Activated CD8-positive, alpha-beta memory T cell treated with anti-CD3 and anti-CD28 coated beads, Interleukin-2, amount 50 U/mL, for 4 hours (primary cell): Measurements from ENCODE around the gene PGM1.

Experiments used
- DNase-seq: peaks from one replicate; pipeline ENCODE4 v3.0.0-alpha.2; 2020

PGM1 gene

DNA sequence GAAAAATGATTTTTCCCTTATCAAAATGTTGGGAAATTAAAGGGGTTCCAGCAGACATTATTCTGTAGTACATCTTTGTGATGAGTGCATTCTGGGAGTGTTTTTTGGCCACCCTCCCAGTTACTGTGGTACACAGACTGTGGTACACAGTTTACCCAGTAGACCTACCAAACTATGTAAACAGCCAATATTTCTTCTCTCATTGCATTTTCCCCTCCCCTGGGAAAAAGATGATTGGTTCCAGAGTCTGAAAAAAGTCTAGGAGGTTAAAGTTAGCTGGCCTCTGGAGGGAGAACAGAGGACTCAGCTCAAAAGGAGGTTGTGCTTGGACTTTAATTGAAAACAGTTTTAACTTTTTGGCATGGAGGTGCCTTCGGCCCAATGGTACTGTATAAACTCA lies 42.5 kb downstream of the PGM1 start:
- DNase-seq, result no peak

DNA sequence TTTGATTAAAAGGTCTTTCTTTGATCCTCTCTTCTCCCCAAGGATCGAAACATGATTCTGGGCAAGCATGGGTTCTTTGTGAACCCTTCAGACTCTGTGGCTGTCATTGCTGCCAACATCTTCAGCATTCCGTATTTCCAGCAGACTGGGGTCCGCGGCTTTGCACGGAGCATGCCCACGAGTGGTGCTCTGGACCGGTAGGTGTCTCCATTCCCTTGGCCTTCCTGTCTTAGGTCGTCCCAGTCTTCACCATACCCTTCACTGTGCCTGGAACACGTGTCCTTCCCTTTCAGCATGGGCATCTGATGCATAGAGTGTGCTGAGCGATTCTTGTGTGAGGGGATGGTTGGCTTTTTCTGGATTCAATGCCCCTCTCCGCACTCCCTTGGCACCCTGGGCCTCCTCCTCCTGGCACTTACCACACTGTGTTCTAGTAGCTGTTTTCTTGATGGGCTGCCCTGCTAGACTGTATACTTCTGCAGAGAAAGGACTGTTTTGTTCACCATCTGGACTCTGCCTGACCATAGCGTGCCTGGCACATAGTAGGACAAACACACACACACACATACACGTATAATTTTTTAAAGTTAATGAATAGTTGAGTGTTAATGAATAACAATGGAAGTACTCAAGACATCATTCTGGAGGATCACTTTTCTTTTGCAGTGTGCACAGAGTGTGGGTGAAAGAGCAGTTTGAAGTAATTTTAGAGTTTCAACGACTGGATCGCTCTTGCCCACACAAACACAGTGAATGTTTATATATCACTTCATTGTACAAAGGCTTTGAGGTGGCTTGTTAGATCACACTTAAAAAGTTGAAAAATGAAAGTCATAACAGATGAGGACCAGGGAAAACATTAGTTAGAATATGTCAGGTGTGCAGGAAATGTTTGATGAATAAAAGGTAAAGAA lies 43.2 kb downstream of the PGM1 start:
- DNase-seq, result no peak

DNA sequence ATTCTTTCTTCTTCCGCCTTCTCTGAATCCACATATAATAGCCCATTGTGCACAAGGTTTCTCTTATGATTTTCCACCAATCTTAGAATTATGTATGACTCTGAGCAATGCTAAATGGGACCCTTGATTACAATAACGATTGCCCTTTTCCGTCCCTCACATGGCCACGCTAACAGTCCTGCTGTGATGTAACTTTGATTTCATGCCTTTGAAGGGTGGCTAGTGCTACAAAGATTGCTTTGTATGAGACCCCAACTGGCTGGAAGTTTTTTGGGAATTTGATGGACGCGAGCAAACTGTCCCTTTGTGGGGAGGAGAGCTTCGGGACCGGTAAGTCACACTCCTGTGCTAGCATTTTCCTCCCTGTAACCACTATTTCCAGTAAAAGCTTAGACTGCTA lies 45.3 kb downstream of the PGM1 start:
- no peak for DNase-seq

DNA sequence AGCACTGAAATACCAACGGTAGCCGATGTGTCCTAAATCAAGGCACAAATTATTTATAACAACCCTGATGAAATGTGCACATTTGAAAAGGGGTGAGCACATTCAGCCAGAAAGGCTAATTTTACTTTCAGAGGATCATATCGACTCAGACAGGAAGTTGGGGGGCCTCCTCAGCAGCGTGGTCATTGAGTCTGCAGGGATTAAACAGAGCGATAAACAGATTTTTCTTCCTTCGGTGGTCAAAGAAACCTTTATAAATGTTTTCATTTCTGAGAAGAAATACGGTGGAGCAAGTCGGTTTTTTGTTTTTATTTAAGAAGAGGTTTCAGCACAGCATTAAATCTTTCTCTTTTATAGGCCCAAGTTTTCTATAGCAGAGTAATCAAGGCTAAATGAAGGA lies 45.7 kb downstream of the PGM1 start:
- DNase-seq, result no peak

DNA sequence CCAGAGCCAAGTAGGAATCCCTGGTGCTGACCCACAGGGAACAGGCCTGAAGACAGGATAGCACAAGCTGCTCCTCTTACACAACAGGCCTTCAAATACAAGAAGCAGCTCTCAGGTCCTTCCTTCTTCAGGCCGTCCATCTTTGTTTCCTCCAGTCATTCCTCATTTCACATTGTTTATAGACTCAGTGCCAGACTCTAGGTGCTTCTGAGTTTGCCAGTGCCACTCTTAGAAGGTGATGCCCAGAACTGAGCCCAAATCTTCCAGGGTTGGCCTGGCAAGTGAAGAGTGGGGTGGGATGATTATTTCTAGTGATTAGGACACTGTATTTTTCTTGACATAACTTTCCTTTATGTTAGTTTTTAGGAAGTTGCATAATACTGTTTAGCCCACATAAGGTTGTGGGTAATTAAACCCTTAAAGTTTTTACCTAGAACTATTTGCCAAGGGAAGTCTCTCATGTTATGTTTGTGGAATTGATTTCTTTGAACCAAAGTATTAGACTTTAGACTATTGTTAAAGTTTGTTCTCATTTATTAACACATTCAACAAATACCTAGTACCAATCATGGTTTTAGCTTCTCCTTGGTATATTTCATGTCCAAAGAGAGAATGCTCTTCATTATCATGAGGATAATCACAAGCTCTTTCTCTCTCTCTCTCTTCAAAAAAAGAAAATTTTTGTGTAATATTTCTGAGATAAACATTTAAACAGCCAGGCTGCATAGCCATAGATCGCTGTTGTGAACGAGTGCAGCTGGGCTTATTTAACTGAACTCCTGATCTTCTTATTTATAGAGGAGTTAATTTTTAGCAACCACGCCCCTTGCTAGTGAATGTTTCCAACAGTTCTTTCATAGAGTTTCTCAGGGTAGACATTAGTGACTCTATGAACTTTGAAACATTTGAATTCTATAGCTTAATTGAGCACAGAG lies 47.7 kb downstream of the PGM1 start:
- DNase-seq, result no peak

DNA sequence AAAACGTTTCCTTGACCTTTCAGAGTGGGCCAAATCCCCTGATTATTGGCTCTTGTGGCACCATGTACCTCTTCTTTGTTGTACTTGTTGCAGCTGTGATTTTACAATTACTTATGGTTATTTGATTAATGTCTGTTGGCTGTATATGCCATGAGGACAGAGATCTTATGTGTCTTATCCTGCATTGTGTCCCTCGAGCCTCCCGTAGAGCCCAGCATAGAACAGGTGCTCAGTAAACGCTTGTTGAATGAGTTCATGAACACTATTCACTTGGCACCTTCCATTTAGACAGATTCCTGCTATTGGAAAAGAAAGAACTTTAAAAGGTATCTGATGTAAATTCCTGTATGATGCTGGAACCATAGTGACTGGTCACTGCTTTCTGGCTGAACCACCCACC lies 48.4 kb downstream of the PGM1 start:
- no peak for DNase-seq

DNA sequence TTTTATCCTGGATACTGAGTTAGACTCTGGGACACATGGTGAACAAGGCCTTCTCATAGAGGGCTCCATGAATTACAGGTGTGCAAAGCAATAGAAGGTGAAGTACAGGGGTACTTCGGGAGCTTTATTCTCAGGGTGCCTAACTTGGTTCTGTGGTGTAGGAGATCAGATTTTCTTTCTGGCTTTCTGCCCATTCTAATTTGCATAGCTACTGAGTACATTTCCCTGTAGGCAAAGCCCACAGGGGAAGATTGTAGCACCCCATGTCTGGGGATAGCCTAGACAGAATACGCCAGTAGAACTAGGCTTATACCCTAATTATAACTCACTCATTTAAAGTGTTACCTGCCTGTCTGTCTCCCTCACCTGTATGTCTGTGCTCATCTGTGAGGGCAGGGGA lies 49.7 kb downstream of the PGM1 start:
- no peak for DNase-seq

DNA sequence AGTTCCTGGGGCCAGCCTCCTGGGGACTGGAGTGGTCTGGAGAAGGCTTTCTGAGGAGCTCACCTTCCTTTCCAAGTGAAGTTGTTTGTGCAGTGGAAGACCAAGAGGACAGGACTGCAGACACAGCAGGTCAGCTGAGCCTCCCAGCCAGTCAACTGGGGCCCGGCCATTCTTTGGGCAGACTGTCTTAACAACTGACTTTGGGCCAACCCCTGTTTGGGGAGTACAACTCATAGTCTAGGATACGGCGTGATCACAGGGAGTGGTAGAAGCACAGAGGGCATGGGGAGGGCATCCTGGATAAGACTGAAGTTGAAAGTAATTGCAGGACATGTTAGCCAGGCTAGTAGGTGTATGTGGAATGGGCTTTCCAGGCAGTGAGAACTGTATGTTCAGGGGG lies 50.3 kb downstream of the PGM1 start:
- no peak for DNase-seq

DNA sequence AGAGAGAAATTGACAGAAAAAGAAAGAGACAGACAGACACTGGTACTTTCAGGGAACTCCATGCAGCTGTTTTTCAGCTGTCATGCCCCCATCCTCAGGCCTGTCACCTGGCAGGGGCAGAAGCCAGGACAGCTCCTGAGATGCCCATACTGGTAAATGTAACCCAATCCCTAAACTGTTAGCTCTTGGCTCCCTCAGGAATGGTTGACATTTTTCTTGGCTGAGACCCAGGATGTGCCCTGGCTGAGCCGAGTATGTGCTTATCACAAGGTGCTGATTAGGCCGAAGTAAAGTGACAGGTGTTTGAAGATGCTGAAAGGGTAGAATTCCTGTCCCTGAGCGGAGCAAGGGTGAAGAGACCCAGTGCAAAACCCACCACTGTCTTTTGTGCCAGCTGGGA lies 50.7 kb downstream of the PGM1 start:
- DNase-seq, result no peak

DNA sequence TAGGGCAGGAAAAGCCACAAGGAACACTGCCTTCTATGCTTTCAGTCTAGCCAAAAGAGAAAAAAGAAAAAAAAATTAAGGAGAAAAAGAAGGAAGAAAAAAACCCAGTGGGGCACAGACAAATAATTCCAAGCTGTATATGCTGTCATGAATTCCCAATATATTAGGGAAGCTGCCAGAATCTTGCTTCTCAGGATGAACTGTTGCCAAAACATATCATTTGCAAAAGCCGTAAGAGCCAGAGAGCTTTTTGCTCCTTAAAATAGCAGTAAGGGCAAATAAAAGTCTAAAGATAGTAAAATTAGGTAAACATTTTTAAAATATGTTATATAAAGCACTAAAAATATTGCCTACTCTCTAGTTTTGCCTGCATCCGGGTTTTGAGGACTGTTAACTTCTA lies 52.1 kb downstream of the PGM1 start:
- no peak for DNase-seq

DNA sequence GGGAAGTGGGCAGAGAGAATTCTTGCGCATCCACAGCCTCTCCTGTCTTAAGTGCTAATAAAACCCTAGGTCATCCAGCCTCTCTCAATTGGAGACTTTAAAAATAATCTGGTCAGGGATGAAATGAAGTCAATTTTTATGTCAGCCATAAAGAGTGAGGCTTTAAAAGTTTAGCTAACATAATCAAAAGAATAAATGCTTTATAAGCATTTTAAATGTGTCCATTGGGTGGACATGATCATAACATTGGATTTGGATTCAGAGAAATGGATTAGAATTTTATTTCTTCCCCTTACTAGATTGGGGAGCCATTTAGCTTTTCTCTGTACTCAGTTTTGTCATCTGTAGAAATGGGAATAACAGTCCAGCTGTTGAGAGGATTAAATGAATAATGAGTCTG lies 55.5 kb downstream of the PGM1 start:
- no peak for DNase-seq

DNA sequence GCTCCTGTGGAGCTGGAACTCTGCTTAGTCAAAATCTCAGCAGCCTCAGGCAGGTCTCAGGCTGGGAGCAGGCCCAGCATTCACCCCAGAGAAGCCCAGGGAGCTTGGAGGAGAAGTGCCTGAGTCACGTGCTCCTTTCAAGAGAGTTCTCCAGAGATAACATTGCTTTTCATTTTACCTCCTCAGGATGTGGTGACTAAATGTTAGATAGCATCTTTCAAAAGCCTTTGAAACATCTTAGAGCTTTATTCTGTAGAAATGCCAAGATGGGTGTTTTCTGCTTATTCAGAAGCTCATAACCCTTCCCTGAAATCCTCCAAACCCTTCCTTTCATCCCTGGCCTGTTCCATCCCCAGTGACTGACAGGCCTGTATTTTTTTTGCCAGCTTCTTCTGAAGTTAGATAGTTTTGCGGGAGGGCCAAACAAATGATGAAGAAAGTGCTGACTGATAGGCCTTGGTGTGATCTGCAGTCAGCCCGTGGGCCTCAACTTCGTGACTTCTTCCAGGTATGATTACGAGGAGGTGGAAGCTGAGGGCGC lies 58.0 kb downstream of the PGM1 start:
- no peak for DNase-seq

DNA sequence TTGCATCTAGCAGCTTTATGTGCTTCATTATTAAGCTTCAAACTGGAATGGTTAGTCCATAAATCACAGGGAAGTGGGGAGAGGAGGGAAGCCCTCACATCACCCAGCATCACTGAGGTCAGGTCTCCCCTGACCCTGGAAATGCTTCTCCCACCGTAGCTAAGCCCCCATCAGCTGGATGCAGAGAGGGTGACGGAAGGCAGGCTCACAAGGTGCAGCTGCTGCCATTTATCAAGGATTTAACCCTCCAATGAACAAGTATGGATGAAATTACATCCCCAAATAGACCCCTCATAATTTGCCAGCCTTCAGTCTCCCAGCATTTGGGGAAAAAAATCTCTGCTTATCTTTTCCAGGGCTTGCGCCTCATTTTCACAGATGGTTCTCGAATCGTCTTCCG lies 60.8 kb downstream of the PGM1 start:
- no peak for DNase-seq

DNA sequence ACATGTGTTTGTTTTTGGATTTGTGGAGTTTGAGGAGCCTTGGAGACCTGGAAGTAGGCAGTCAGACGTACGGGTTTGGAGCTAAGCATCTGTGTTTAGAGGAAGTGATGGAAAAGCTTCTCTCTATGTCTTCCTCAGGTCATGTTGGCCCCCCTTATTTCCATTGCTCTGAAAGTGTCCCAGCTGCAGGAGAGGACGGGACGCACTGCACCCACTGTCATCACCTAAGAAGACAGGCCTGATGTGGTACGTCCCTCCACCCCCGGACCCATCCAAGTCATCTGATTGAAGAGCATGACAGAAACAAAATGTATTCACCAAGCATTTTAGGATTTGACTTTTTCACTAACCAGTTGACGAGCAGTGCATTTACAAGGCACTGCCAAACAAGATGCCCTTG lies 66.2 kb downstream of the PGM1 start:
- DNase-seq, result no peak

DNA sequence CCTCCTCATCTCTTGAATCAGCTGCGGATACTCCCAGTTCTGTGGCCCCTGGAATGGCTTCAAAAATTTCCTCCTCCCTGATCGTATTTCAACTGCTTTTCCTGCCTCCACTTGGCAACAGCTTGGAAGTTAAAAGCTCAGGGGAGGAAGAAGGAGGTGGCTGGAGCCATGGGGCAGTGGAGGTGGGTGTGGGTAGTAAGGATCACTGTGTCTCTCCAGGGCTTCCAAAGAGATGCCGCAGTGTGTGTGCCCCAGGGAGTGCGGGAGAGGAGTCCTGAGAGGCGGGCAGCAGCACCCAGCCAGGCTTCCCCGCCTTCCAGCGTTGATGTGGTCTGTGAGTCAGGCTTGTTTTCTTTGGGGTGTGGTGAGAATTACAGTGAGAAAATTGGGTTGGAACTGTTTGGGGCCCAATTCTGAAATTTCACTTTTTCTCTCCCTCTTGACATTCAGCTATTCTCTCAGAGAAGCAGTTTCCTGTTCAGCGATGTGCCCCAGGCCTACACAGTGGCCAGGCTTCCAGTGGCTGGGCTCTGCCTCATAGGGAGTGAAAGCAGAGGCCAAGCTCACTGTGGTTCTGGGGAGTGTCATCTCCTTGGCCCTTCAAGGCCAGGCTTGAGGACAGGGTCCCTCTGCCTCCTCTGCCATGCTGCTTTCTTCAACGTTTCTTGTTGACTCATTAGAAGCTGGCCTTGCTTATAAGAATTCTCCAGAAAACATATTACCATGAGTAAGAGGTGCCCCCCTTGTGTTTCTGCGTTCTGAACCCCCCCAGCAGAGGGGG lies 69.0 kb downstream of the PGM1 start:
- no peak for DNase-seq

DNA sequence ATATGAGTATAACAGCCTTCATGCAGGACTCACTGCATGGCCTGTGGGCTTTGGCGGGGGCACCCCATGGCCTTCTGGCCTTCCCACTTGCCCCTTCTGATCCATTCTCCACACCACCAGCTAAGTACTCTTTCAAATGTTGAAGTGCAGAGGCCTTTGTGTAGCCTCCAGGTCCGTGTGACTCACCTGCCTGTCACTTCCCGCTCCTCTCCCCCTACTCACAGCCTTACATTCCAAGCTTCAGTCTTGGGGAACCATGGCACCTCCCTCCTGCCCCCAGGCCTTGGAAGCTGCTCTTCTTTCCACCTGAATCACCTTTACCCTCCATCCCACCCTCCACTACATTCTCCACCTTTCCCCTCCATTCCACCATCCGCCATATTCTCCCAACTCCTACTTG lies 69.6 kb downstream of the PGM1 start:
- no peak for DNase-seq

DNA sequence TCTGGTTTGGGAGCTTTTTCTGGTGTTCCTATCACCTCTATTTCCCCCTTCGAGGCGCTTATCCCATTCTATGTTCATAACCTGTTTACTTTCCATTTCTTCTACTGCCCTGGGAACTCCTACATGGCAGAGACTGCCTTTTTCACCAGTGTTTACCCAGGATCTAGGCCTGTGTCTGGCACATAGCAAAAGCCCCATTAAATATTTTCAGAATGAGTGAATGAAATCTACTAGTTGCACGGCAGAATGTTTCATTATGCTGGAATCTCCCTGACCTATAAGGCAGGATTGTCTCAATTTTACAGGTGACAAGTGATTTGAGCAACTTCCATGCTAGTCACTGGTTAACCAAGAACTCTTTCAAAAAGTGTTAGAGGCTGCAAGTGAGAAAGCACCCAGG lies 70.1 kb downstream of the PGM1 start:
- DNase-seq, result no peak

DNA sequence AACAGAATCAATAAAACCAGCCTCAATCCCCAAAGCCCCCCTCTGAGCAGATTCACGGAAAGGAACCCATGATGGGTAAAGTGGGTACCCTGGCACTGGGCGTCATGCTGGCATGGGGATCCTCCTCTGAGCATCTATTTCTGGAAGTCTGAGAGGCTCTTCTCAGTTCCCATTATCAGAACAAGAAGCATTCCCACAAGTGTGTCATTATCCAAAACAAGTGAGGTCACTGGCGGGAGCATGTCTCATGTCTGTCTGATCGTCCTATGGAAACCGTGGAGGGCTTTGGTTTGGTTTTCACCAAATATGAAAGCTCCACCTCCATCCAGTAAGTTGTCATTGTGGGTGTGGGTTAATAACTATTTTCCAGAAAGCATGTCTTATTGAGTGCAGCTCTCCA lies 70.7 kb downstream of the PGM1 start:
- DNase-seq, result no peak

DNA sequence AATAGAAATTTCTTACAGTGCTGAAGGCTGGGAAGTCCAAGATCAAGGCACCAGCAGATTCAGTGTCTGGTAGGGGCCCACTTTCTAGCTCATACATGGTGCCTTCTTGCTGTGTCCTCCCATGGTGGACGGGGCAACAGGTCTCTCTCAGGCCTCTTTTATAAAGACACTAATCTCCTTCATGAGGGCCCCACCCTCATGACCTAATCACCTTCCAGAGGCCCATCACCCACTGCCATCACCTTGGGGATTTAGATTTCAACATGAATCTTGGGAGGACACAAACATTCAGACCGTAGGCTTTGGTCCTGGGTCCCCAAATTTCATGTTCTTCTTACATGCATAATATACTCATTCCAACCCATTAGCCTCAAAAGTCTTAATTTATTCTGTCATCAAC lies 71.5 kb downstream of the PGM1 start:
- no peak for DNase-seq

DNA sequence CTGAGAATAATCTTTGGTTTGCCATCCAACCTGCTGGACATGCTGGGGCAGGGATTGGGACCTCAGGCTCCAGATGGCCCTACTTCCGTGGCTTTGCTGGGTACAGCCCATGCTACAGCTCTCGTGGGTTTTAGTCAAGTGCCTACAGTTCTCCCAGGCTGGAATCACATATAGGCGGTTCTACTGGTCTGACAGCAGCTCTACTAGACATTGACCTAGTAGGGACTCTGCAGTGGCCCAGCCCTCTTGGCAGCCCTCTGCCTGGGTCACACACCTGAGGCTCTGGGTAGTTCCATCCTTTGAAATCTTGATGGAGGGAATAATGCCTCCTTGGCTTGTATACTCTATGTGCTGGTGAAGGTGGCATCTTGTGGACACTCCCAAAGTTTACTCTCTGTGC lies 72.2 kb downstream of the PGM1 start:
- DNase-seq, result no peak

DNA sequence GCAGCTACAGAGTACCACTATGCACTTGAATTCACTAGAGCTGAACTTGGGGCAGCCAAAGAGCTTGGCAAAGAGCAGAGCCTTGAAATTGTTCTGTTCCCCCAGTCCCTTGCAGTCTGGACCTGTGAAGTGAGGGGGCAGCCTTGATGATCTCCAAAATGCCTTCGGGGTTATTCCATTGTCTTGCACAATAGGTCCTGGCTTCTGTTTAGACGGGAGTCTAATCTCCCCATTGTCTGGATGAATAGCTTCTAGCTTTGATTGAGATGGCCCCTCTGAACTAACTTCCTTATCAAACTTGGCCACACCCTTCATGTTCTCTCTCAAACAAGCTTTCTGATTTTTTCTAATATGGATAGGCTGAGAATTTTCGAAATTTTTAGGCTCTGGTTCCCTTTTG lies 72.6 kb downstream of the PGM1 start:
- DNase-seq, result no peak

DNA sequence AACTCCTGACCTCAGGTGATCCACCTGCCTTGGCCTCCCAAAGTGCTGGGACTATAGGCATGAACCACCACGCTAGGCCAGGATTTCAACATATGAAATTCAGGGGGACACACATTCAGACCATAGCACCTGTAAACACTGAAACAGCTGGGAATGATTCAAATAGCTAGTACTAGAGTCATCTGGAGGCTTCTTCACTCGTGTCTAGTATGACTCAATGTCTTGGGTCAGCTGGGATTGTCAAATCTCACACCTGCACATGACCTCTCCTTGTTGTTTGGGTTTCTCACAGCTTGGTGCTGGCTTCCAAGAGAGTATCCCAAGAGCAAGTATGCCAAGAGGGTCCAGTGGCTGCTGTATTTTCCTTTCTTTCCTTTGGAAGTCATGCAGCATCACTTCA lies 75.1 kb downstream of the PGM1 start:
- DNase-seq, result no peak
